ENCODE measurements around the gene TMEM176B. TPM values are rescaled to one million over a fixed set of nuclear protein-coding genes. Genes with fewer than 3 reads are reported as not detected.

TMEM176B gene
- total and polyA plus RNA-seq, 2 donors from 2014 or later = 345 to 542 TPM

DNA sequence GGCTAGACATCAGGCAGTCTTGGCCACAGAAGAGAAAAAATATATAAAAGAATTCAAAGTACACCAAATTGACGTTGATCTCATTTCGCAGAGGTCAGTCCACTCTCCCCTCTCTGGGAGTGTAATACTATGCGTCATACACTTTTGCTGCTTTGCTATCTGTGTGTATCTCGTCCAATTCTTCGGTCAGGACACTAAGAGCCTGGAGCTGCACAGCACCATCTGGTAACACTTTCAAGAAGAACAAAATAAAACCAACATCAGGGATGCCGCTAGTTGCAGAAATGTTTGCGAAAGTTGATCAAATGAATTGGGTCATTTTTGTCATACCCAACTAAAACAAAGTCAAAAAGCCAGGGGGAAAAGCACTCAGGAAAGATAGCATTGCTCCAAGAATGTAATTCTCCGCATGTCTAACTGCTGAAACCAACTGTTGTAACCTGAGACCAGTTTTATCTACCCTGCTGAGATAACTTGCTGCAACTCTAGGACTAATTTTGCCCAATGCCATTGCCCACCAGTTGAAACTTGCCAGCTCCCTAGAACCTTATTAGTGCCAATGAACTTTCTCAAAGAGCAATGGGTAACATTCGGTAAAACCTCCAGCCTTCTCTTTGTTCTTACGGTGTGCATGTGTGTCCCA lies 23.4 kb upstream of the TMEM176B start:
- Histone ChIP-seq H3K27me3 (ENCODE audit: control insufficient read depth, insufficient read depth, low read length) (no peaks in the 10 kb centered on the region), H3K9me3 (ENCODE audit: control insufficient read depth in 2 of 3, insufficient read depth in 1 of 3, low read length in 3 of 3) (peaks cover 0 to 5% (median 0%) of the 10 kb centered on the region in 3 donors), H3K36me3 (ENCODE audit: control insufficient read depth in 2 of 3, insufficient read depth in 3 of 3, low read length in 3 of 3) (no peaks in the 10 kb centered on the region), H3K27ac (ENCODE audit: low read depth in 2 of 2, low read length in 2 of 2) (no peak overlapping the region), H3K4me3 (ENCODE audit: low read length in 3 of 3) (no peak overlapping the region), H3K4me1 (ENCODE audit: control insufficient read depth in 2 of 3, insufficient read depth in 2 of 3, low read depth in 1 of 3, low read length in 3 of 3) (peaks cover 0 to 25% (median 14%) of the 10 kb centered on the region in 3 donors), H3K9ac (ENCODE audit: low read length in 3 of 3) (no peak overlapping the region)
- no peak for DNase-seq
- TF ChIP-seq CTCF (IDR thresholded peaks at IDR 0.05; ENCODE audit: borderline replicate concordance, extremely low read depth, insufficient read depth) = no peak
- no peak for FAIRE-seq
- intact Hi-C loops (cut with DNase I) = no loop called here

GRCh38 chr7:150823043-150823442 lies 22.9 kb upstream of the TMEM176B start:
- TF ChIP-seq CTCF (IDR thresholded peaks at IDR 0.05; ENCODE audit: borderline replicate concordance, extremely low read depth, insufficient read depth) = no peak
- peaks cover 0 to 5% (median 0%) of the 10 kb centered on the region in 3 donors for H3K9me3 ChIP-seq (ENCODE audit: control insufficient read depth in 2 of 3, insufficient read depth in 1 of 3, low read length in 3 of 3)
- H3K27ac ChIP-seq (ENCODE audit: low read depth in 2 of 2, low read length in 2 of 2) = no peak overlapping the region
- intact Hi-C loops (cut with DNase I) = no loop called here
- H3K4me3 ChIP-seq (ENCODE audit: low read length in 3 of 3) = no peak overlapping the region
- DNase-seq (no peak), FAIRE-seq (no peak)
- H3K9ac ChIP-seq (ENCODE audit: low read length in 3 of 3) = no peak overlapping the region
- H3K36me3 ChIP-seq (ENCODE audit: control insufficient read depth in 2 of 3, insufficient read depth in 3 of 3, low read length in 3 of 3) = no peaks in the 10 kb centered on the region
- peaks cover 0 to 25% (median 14%) of the 10 kb centered on the region in 3 donors for H3K4me1 ChIP-seq (ENCODE audit: control insufficient read depth in 2 of 3, insufficient read depth in 2 of 3, low read depth in 1 of 3, low read length in 3 of 3)
- H3K27me3 ChIP-seq (ENCODE audit: control insufficient read depth, insufficient read depth, low read length) = no peaks in the 10 kb centered on the region

- Histone ChIP-seq H3K9me3 (ENCODE audit: control insufficient read depth in 2 of 3, insufficient read depth in 1 of 3, low read length in 3 of 3) (peaks cover 0 to 12% (median 2%) of the 10 kb centered on the region in 3 donors), H3K9ac (ENCODE audit: low read length in 3 of 3) (peak overlapping the region in 1 of 3 donors; percentile 49), H3K4me1 (ENCODE audit: control insufficient read depth in 2 of 3, insufficient read depth in 2 of 3, low read depth in 1 of 3, low read length in 3 of 3) (peaks cover 0 to 13% (median 9%) of the 10 kb centered on the region in 3 donors), H3K27ac (ENCODE audit: low read depth in 2 of 2, low read length in 2 of 2) (peak overlapping the region; percentile 90 to 91), H3K36me3 (ENCODE audit: control insufficient read depth in 2 of 3, insufficient read depth in 3 of 3, low read length in 3 of 3) (no peaks in the 10 kb centered on the region), H3K4me3 (ENCODE audit: low read length in 3 of 3) (peak overlapping the region in 1 of 3 donors; percentile 15), H3K27me3 (ENCODE audit: control insufficient read depth, insufficient read depth, low read length) (no peaks in the 10 kb centered on the region)
- FAIRE-seq = peak; percentile 74
- no peak for TF ChIP-seq CTCF (IDR thresholded peaks at IDR 0.05; ENCODE audit: borderline replicate concordance, extremely low read depth, insufficient read depth)
- DNase-seq = peak in 1 of 5 donors; percentile 17
- intact Hi-C loops (cut with DNase I) = no loop called here
Observed at GRCh38 chr7:150820578-150821198, 20.5 kb upstream of the TMEM176B start.
